Naive thymus-derived CD8-positive, alpha-beta T cell (primary cell): ENCODE measurements around the gene ALG6. TPM values are rescaled to one million over a fixed set of nuclear protein-coding genes. Genes with fewer than 3 reads are reported as not detected.
"Not testable (repeated sequence)": the region's sequence is repeated elsewhere in the genome, so short reads cannot be mapped to it uniquely, and the experiment has no call there.

Source experiments
- ATAC-seq, 2 donors: fragments of 150-1000 bp; cut with Tn5 transposase in 1 of 2; sonication (Bioruptor Pico), chemical (Tn5 transposase) in 1 of 2; 1 replicate in 1 of 2; 2 replicates in 1 of 2; pipeline ENCODE4 v1.10.0; 2021; ENCODE audit warnings: mild to moderate bottlenecking in 2 of 2, moderate library complexity in 2 of 2
- POLR2A ChIA-PET: fragments of 350-600 bp; sonication (Branson Sonifier 250); formaldehyde crosslinking; loops from one replicate; lab custom pipeline; 2021; ENCODE audit warnings: antibody characterized with exemption; lab: Charles Lee
- DNase-seq, 10 donors: peaks; one replicate each; pipeline versions ENCODE4 v3.0.0 to v3.0.0-alpha.2; 2020 to 2022
- H3K27ac Mint-ChIP-seq, 10 donors: one replicate each; pipeline ENCODE4 v1.8.0; 2020 to 2022; ENCODE audit warnings: mild to moderate bottlenecking in 10 of 10, mixed read lengths in 10 of 10, moderate library complexity in 4 of 10, inconsistent platforms in 1 of 10
- H3K27me3 Mint-ChIP-seq, 5 donors: one replicate each; pipeline ENCODE4 v1.8.0; 2021 to 2022; ENCODE audit warnings: mixed read lengths in 5 of 5
- H3K36me3 Mint-ChIP-seq, 3 donors: one replicate each; pipeline ENCODE4 v1.8.0; 2020 to 2022; ENCODE audit warnings: mixed read lengths in 3 of 3, mild to moderate bottlenecking in 2 of 3, inconsistent platforms in 1 of 3
- H3K4me1 Mint-ChIP-seq, 4 donors: one replicate each; pipeline ENCODE4 v1.8.0; 2021 to 2022; ENCODE audit warnings: mixed read lengths in 4 of 4
- H3K4me3 Mint-ChIP-seq, 10 donors: one replicate each; pipeline ENCODE4 v1.8.0; 2020 to 2022; ENCODE audit warnings: mild to moderate bottlenecking in 10 of 10, mixed read lengths in 10 of 10, moderate library complexity in 6 of 10, inconsistent platforms in 1 of 10
- H3K9me3 Mint-ChIP-seq, 9 donors: one replicate each; pipeline ENCODE4 v1.8.0; 2020 to 2022; ENCODE audit warnings: mixed read lengths in 9 of 9, mild to moderate bottlenecking in 3 of 9, inconsistent platforms in 1 of 9, moderate library complexity in 1 of 9
- polyA plus RNA-seq, 3 donors: library from polyadenylated mRNA; unstranded; fragments of 300-500 nt; fragmentation: Illumina TruSeq; gene quantifications; one replicate each; pipeline ENCODE4 v1.2.3, GENCODE V29; 2021
- total RNA-seq, 8 experiments: library from RNA in 2 of 8; stranded (reverse) in 2 of 8; gene quantifications; one replicate each; pipeline ENCODE4 v1.2.3 and lab custom pipeline; 2021 to 2026

Gene ALG6
- total and polyA plus RNA-seq, 5 experiments from 2014 or later, result 16.3 to 31.6 (median 22.1) TPM

DNA sequence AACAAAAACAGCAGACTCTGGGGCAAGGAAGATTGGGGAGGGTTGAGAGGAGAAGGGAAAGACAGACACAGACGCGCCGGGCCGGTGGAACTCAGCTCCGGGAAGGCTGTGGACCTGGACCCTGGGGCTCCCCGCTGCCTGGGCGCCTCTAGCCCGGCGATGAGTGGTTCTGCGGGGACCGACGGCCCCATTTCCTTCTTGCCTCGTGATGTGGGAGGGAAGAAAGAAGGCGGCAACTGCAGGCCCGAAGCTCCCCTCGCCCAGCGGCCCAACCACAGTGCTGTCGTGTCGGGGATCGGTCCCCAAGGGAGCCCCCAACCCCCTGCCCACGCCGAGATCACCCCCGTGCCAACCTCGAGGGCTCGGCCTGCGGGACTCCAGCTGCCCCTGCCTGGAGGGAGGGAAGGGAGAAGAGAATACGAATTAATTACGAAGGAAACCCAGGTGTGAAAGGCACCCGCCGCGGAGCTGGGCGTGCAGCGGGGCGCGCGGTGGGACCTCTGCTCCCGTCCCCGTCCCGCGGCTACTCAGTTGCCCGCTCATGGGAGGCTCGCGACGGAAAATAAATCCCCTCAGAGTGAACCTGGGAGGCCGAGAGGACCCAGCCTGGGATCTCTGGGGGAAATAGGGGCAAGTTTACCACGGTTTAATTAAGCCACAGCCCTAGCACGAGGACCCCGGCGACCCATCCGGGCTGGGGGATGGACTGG is 37.7 kb upstream of the ALG6 start:
- Mint-ChIP-seq H3K27ac (peak overlapping the region in 2 of 10 donors; percentile 27 to 66), H3K27me3 (peaks cover 62 to 92% (median 76%) of the 10 kb centered on the region in 5 donors), H3K36me3 (peaks cover 3 to 41% (median 10%) of the 10 kb centered on the region in 3 donors), H3K4me3 (peak overlapping the region in 9 of 10 donors; percentile 4 to 72 (median 38)), H3K4me1 (peaks cover 14 to 37% (median 23%) of the 10 kb centered on the region in 4 donors), H3K9me3 (peaks cover 7 to 43% (median 20%) of the 10 kb centered on the region in 9 donors)
- ATAC-seq (peak in 1 of 2 donors; percentile 34), DNase-seq (no peak)
- POLR2A ChIA-PET, result interaction anchor here (0.9 kb wide), 1 partner anchor 11 kb away, joined by 3 read pairs; no protein-coding TSS in a partner anchor

DNA sequence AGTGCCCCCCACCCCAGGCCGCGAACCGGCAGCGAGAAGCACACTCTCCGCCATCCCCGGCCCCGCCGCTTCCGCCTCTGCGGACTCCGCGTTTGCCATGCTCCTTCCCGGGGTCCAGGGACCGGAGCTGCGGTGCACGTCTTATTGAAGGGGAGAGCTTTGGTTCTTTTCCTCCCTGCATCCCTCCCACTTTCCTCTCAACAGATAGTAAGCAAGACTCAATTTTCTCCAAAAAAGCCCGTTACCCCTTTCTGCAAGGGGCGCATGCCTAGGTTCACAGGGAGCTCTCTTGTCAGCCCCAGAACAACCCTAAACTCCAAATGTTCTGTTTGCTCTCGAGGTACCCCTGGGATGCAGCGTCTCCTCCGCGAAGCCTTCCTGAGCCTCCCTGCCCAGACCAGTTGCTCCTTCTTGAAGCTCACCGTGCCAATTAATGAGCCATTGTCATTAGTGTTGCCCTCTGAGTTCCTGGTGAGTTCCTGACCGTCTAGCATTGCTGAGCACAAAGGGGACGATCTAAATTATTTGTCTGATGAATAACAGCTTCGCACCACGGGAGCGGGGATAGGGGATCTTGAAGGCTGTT is 37.0 kb upstream of the ALG6 start:
- Mint-ChIP-seq H3K9me3 (peaks cover 7 to 43% (median 20%) of the 10 kb centered on the region in 9 donors), H3K27me3 (peaks cover 66 to 97% (median 76%) of the 10 kb centered on the region in 5 donors), H3K4me1 (peaks cover 14 to 37% (median 23%) of the 10 kb centered on the region in 4 donors), H3K36me3 (peaks cover 3 to 41% (median 10%) of the 10 kb centered on the region in 3 donors), H3K27ac (peak overlapping the region in 1 of 10 donors; percentile 68), H3K4me3 (peak overlapping the region in 7 of 10 donors; percentile 12 to 62 (median 30))
- DNase-seq (no peak), ATAC-seq (peak in 1 of 2 donors; percentile 16)
- POLR2A ChIA-PET, result no interaction called here

GRCh38 chr1:63342402-63342801 is 25.0 kb upstream of the ALG6 start:
- POLR2A ChIA-PET, result no interaction called here

DNA sequence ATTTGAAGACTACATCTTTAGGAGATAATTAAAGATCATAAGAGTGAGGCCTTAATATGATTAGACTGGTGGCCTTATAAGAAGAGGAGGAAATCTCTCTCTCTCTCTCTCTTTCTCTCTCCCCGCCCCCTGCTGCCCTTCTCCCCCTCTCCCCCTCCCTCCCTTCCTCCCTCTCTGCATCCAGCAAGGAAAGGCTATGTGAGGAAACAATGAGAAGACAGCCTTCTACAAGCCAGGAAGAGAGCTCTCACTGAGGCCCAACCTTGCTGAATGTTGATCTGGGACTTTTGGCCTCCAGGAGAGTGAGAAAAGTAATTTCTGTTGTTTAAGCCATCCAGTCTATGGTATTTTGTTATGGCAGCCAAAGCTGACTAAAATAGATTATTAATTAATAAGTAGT is 23.5 kb upstream of the ALG6 start:
- H3K9me3 Mint-ChIP-seq, result no peaks in the 10 kb centered on the region
- peaks cover 13 to 43% (median 29%) of the 10 kb centered on the region in 5 donors for H3K27me3 Mint-ChIP-seq
- DNase-seq, result no peak
- no peaks in the 10 kb centered on the region for H3K36me3 Mint-ChIP-seq
- H3K4me3 Mint-ChIP-seq, result no peak overlapping the region
- no peak for ATAC-seq
- POLR2A ChIA-PET, result no interaction called here
- no peaks in the 10 kb centered on the region for H3K4me1 Mint-ChIP-seq
- H3K27ac Mint-ChIP-seq, result no peak overlapping the region

More at GRCh38 chr1:63342402-63342801, 25.0 kb upstream of the ALG6 start:
- H3K27me3 Mint-ChIP-seq, result peaks cover 13 to 42% (median 26%) of the 10 kb centered on the region in 5 donors
- no peaks in the 10 kb centered on the region for H3K9me3 Mint-ChIP-seq
- no peak overlapping the region for H3K4me3 Mint-ChIP-seq
- ATAC-seq, result no peak
- no peak for DNase-seq
- H3K36me3 Mint-ChIP-seq, result no peaks in the 10 kb centered on the region
- no peak overlapping the region for H3K27ac Mint-ChIP-seq
- H3K4me1 Mint-ChIP-seq, result no peaks in the 10 kb centered on the region

- H3K27me3 Mint-ChIP-seq, result peaks cover 13 to 47% (median 32%) of the 10 kb centered on the region in 5 donors
- no peak overlapping the region for H3K4me3 Mint-ChIP-seq
- POLR2A ChIA-PET, result no interaction called here
- H3K27ac Mint-ChIP-seq, result no peak overlapping the region
- H3K9me3 Mint-ChIP-seq, result no peaks in the 10 kb centered on the region
- DNase-seq, result no peak
- ATAC-seq, result no peak
- H3K36me3 Mint-ChIP-seq, result no peaks in the 10 kb centered on the region
- no peaks in the 10 kb centered on the region for H3K4me1 Mint-ChIP-seq
Observed at GRCh38 chr1:63350320-63350719, 17.1 kb upstream of the ALG6 start.

DNA sequence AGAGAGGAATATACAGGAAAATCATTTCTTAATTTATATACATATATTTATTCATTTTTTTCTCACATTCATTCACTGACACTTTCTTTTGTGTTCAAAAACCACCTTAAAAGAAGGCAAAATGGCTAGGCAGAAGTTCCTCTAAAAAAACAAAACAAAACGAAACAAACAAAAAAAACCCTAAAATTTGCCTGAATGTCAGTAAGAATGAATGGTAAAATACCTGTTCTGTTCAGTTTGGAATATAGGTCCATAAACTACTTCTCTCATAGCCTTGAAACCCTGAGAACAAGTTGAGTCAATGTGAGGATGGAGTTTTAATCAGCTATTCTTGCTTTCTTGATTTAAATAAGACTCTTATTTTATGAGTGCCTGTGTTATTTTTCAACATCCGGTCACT is 14.7 kb upstream of the ALG6 start:
- ATAC-seq (no peak), DNase-seq (no peak)
- no peak overlapping the region for H3K27ac Mint-ChIP-seq
- peaks cover 7 to 42% (median 22%) of the 10 kb centered on the region in 5 donors for H3K27me3 Mint-ChIP-seq
- H3K4me3 Mint-ChIP-seq, result no peak overlapping the region
- POLR2A ChIA-PET, result no interaction called here
- no peaks in the 10 kb centered on the region for H3K36me3 Mint-ChIP-seq
- H3K9me3 Mint-ChIP-seq, result no peaks in the 10 kb centered on the region
- H3K4me1 Mint-ChIP-seq, result no peaks in the 10 kb centered on the region

DNA sequence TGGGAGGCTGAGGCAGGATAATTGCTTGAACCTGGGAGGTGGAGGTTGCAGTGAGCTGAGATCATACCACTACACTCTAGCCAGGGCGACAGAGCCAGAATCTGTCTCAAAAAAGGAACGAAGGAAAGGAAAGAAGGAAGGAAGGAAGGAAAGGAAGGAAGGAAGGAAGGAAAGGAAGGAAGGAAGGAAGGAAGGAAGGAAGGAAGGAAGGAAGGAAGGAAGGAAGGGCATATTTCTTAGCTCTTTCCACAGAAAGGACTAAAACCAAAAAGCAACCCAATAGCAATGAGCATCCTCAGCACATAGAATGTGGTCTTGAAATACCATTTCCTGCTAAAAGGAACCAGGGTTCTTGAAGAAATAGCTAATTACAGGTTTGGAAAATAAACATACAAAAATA is 11.2 kb upstream of the ALG6 start:
- H3K4me3 Mint-ChIP-seq, H3K9me3 Mint-ChIP-seq, ATAC-seq, H3K36me3 Mint-ChIP-seq, H3K4me1 Mint-ChIP-seq, DNase-seq: not testable (repeated sequence)
- H3K27ac Mint-ChIP-seq, result peak overlapping the region in 1 of 10 donors; percentile 21
- POLR2A ChIA-PET, result interaction anchor here (0.6 kb wide), 1 partner anchor 16 kb away, joined by 5 read pairs; no protein-coding TSS in a partner anchor
- peaks cover 14 to 48% (median 20%) of the 10 kb centered on the region in 5 donors for H3K27me3 Mint-ChIP-seq

- Mint-ChIP-seq H3K4me3 (no peak overlapping the region), H3K4me1 (no peaks in the 10 kb centered on the region), H3K9me3 (no peaks in the 10 kb centered on the region), H3K36me3 (peaks cover 0 to 4% (median 0%) of the 10 kb centered on the region in 3 donors), H3K27ac (no peak overlapping the region), H3K27me3 (peaks cover 18 to 55% (median 25%) of the 10 kb centered on the region in 5 donors)
- ATAC-seq, result no peak
- POLR2A ChIA-PET, result no interaction called here
- DNase-seq, result no peak
Observed at GRCh38 chr1:63359561-63359960, 7.9 kb upstream of the ALG6 start.

DNA sequence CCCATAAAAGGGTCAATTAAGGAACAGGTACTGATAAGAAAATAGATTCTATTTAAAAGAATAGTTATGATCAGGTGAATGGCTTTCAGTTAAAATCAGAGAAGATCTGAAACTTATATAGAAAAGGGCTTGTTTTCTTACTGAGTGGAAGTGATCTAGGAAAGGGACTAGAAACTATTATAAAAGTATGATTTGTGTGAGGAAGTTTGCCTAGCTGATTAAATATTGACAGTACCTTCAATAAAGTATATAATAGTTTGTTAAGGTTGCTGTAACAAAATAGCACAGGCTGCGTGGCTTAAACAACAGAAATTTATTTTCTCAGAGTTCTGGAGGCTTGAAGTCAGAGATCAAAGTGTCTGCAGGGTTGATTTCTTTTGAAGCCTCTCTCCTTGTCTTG is 5.4 kb upstream of the ALG6 start:
- Mint-ChIP-seq H3K27me3 (peaks cover 16 to 40% (median 19%) of the 10 kb centered on the region in 5 donors), H3K36me3 (peaks cover 0 to 4% (median 0%) of the 10 kb centered on the region in 3 donors), H3K4me3 (no peak overlapping the region), H3K4me1 (peaks cover 4 to 11% (median 7%) of the 10 kb centered on the region in 4 donors), H3K27ac (no peak overlapping the region), H3K9me3 (no peaks in the 10 kb centered on the region)
- no peak for ATAC-seq
- POLR2A ChIA-PET, result no interaction called here
- no peak for DNase-seq

- ATAC-seq (no peak), DNase-seq (no peak)
- Mint-ChIP-seq H3K36me3 (peaks cover 0 to 4% (median 0%) of the 10 kb centered on the region in 3 donors), H3K27ac (no peak overlapping the region), H3K4me1 (peaks cover 5 to 12% (median 8%) of the 10 kb centered on the region in 4 donors), H3K9me3 (no peaks in the 10 kb centered on the region), H3K4me3 (no peak overlapping the region), H3K27me3 (peaks cover 16 to 38% (median 19%) of the 10 kb centered on the region in 5 donors)
- POLR2A ChIA-PET, result no interaction called here
Observed at GRCh38 chr1:63362578-63362977, 4.8 kb upstream of the ALG6 start.

DNA sequence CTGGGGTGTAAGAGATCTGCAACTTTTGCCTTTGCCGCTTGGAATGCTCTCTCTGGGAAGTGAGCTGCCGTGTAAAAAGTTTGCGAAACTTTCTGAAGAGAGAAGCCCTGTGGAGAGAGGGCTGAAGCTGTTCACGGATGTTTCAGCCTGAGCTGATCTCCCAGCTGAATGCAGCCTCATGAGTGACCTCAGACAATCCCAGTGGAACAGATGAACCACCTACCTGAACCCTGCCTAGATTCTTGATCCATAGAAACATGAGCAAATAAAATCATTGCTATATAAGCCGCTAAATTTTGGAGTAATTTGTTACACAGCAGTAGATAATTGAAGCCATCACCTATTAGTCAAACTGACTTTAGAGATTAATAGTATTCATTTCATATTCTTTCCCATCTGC is 4.4 kb upstream of the ALG6 start:
- H3K4me3 Mint-ChIP-seq, result no peak overlapping the region
- H3K27ac Mint-ChIP-seq, result no peak overlapping the region
- no peak for ATAC-seq
- POLR2A ChIA-PET, result no interaction called here
- peaks cover 0 to 4% (median 0%) of the 10 kb centered on the region in 3 donors for H3K36me3 Mint-ChIP-seq
- peaks cover 5 to 16% (median 12%) of the 10 kb centered on the region in 4 donors for H3K4me1 Mint-ChIP-seq
- DNase-seq, result no peak
- H3K9me3 Mint-ChIP-seq, result no peaks in the 10 kb centered on the region
- peaks cover 16 to 38% (median 19%) of the 10 kb centered on the region in 5 donors for H3K27me3 Mint-ChIP-seq

DNA sequence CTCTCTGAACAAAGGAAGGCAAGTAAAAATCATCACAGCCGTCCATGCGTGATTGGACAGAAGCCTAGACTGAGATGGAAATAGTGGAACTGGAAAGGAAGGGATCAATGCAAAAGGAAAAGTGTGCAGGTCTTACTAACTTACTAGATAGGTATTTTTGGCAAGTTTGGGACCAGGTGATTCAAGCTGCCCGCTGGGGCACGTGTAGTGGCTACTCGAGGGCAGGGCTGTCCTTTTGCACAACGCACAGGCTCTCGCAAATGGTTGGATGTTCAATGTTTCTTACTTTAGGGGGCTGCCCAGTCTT is 566 bp upstream of the ALG6 start:
- Mint-ChIP-seq H3K36me3 (peaks cover 3 to 16% (median 5%) of the 10 kb centered on the region in 3 donors), H3K4me3 (peak overlapping the region; percentile 74 to 96 (median 88)), H3K27ac (peak overlapping the region; percentile 66 to 95 (median 88)), H3K27me3 (peaks cover 0 to 12% (median 6%) of the 10 kb centered on the region in 5 donors), H3K4me1 (peaks cover 15 to 40% (median 32%) of the 10 kb centered on the region in 4 donors), H3K9me3 (no peaks in the 10 kb centered on the region)
- POLR2A ChIA-PET, result interaction anchor here (1.5 kb wide), 1 partner anchor 155 kb away, joined by 3 read pairs; no protein-coding TSS in a partner anchor
- no peak for DNase-seq
- no peak for ATAC-seq

DNA sequence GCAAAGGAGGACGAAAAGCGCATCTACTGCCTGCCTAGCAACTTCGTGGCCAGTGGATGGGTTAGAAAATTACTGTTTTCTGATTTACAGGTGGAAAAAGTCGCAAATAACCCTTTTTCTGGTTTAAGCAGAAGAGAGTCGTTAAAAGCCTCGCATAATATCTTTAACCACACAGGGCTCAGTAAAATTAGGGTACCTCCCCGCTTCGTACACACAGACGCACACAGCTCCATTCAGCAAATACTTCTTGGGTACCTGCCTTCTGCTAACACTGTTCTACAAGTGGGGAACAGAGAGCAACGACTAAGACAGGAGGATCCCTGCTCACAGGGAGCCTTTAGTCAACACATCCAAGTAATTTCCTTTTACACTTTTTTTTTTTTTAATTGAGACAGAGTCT is 704 bp downstream of the ALG6 start:
- no peaks in the 10 kb centered on the region for H3K9me3 Mint-ChIP-seq
- ATAC-seq (peak; percentile 11 to 43), DNase-seq (peak in 1 of 10 donors; percentile 7)
- POLR2A ChIA-PET, result interaction anchor here (0.7 to 1.5 kb wide), 5 partner anchors 8 to 225 kb away, joined by 3 to 6 read pairs (median 3); partner anchors contain the start of genes EFCAB7 and PGM1
- H3K36me3 Mint-ChIP-seq, result peaks cover 3 to 26% (median 5%) of the 10 kb centered on the region in 3 donors
- H3K27me3 Mint-ChIP-seq, result peaks cover 0 to 5% (median 0%) of the 10 kb centered on the region in 5 donors
- H3K4me3 Mint-ChIP-seq, result peak overlapping the region; percentile 87 to 98 (median 94)
- peak overlapping the region; percentile 64 to 95 (median 82) for H3K27ac Mint-ChIP-seq
- peaks cover 17 to 40% (median 33%) of the 10 kb centered on the region in 4 donors for H3K4me1 Mint-ChIP-seq
